ENCODE results near the gene IGSF8. TPM values are rescaled to one million over a fixed set of nuclear protein-coding genes. Genes with fewer than 3 reads are reported as not detected.

Gene IGSF8
- total RNA-seq, 1 experiment from 2014 or later, result 101 TPM

DNA sequence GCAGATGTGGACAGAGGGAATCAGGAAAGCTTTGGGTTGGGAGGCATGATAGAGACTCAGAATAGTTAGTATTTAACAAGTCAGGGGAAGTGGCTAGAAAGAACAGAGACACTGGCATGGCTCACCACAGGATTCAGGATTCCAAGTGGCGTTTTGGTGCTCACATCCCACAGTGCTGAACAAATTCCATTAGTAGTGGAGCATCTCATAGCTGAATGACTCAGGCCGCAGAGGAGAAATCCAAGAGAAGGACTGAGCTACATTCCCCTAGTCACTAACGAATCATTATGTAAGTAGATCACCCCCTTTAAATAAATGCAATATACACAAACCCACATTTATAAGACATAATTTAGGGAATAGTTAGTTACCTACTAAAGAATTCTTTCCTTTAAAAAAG, 22.1 kb downstream of the IGSF8 start (continued):
- TF ChIP-seq, protein P1, sequence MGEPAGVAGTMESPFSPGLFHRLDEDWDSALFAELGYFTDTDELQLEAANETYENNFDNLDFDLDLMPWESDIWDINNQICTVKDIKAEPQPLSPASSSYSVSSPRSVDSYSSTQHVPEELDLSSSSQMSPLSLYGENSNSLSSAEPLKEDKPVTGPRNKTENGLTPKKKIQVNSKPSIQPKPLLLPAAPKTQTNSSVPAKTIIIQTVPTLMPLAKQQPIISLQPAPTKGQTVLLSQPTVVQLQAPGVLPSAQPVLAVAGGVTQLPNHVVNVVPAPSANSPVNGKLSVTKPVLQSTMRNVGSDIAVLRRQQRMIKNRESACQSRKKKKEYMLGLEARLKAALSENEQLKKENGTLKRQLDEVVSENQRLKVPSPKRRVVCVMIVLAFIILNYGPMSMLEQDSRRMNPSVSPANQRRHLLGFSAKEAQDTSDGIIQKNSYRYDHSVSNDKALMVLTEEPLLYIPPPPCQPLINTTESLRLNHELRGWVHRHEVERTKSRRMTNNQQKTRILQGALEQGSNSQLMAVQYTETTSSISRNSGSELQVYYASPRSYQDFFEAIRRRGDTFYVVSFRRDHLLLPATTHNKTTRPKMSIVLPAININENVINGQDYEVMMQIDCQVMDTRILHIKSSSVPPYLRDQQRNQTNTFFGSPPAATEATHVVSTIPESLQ (CRISPR knock-in tag; IDR thresholded peaks at IDR 0.05), result no peak
- no peak for TF ChIP-seq PRRX2 (CRISPR knock-in tag; IDR thresholded peaks at IDR 0.05)
- TF ChIP-seq, protein P2, sequence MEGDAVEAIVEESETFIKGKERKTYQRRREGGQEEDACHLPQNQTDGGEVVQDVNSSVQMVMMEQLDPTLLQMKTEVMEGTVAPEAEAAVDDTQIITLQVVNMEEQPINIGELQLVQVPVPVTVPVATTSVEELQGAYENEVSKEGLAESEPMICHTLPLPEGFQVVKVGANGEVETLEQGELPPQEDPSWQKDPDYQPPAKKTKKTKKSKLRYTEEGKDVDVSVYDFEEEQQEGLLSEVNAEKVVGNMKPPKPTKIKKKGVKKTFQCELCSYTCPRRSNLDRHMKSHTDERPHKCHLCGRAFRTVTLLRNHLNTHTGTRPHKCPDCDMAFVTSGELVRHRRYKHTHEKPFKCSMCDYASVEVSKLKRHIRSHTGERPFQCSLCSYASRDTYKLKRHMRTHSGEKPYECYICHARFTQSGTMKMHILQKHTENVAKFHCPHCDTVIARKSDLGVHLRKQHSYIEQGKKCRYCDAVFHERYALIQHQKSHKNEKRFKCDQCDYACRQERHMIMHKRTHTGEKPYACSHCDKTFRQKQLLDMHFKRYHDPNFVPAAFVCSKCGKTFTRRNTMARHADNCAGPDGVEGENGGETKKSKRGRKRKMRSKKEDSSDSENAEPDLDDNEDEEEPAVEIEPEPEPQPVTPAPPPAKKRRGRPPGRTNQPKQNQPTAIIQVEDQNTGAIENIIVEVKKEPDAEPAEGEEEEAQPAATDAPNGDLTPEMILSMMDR (IDR thresholded peaks at IDR 0.05), result no peak
- no peak for TF ChIP-seq ZBTB21 (CRISPR knock-in tag; IDR thresholded peaks at IDR 0.05; ENCODE audit: borderline replicate concordance)
- TF ChIP-seq, protein P3, sequence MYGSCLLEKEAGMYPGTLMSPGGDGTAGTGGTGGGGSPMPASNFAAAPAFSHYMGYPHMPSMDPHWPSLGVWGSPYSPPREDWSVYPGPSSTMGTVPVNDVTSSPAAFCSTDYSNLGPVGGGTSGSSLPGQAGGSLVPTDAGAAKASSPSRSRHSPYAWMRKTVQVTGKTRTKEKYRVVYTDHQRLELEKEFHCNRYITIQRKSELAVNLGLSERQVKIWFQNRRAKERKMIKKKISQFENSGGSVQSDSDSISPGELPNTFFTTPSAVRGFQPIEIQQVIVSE (CRISPR knock-in tag; IDR thresholded peaks at IDR 0.05; ENCODE audit: borderline replicate concordance), result no peak
- no peak for TF ChIP-seq ZNF219 (CRISPR knock-in tag; IDR thresholded peaks at IDR 0.05; ENCODE audit: borderline replicate concordance)
- no peak for TF ChIP-seq SP1 (CRISPR knock-in tag; conservative IDR thresholded peaks at IDR 0.05)
- TF ChIP-seq ZNF263 (CRISPR knock-in tag; IDR thresholded peaks at IDR 0.05; ENCODE audit: low read depth), result no peak

DNA sequence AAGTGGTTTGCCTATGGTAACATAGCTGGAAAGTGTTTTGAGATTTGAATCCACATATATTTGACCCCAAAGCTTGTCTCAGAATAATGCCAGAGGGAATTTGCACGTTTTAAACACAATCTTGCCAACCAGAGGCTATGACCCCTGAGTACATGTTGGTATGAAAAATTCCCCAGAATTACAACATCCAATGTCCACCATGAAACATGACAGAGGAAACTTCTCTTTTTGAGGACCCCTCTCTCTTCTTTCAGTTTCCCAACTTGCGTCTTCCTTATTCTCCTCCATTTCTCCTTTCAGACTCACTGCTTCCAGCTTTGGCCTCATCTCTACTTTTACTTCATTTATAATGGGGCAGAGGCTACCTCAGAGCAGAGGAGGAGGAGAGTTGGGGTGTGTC, 22.6 kb downstream of the IGSF8 start:
- no peaks in the 10 kb centered on the region for H3K36me3 Mint-ChIP-seq
- H3K9me3 Mint-ChIP-seq, result no peaks in the 10 kb centered on the region
- TF ChIP-seq ETV6 (CRISPR knock-in tag; IDR thresholded peaks at IDR 0.05) (no peak), ZNF232 (CRISPR knock-in tag; IDR thresholded peaks at IDR 0.05) (no peak), NR1H2 (CRISPR knock-in tag; IDR thresholded peaks at IDR 0.05) (no peak), FOXK1 (CRISPR knock-in tag; IDR thresholded peaks at IDR 0.05) (no peak), NFE2L1 (CRISPR knock-in tag; IDR thresholded peaks at IDR 0.05) (no peak), JUN (CRISPR knock-in tag; IDR thresholded peaks at IDR 0.05) (no peak), ZNF263 (CRISPR knock-in tag; IDR thresholded peaks at IDR 0.05; ENCODE audit: low read depth) (no peak), PRRX2 (CRISPR knock-in tag; IDR thresholded peaks at IDR 0.05) (no peak), GABPB1 (CRISPR knock-in tag; IDR thresholded peaks at IDR 0.05) (no peak)
- TF ChIP-seq, protein P4, sequence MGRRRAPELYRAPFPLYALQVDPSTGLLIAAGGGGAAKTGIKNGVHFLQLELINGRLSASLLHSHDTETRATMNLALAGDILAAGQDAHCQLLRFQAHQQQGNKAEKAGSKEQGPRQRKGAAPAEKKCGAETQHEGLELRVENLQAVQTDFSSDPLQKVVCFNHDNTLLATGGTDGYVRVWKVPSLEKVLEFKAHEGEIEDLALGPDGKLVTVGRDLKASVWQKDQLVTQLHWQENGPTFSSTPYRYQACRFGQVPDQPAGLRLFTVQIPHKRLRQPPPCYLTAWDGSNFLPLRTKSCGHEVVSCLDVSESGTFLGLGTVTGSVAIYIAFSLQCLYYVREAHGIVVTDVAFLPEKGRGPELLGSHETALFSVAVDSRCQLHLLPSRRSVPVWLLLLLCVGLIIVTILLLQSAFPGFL (CRISPR knock-in tag; IDR thresholded peaks at IDR 0.05; ENCODE audit: borderline replicate concordance), result no peak
- TF ChIP-seq, protein P5, sequence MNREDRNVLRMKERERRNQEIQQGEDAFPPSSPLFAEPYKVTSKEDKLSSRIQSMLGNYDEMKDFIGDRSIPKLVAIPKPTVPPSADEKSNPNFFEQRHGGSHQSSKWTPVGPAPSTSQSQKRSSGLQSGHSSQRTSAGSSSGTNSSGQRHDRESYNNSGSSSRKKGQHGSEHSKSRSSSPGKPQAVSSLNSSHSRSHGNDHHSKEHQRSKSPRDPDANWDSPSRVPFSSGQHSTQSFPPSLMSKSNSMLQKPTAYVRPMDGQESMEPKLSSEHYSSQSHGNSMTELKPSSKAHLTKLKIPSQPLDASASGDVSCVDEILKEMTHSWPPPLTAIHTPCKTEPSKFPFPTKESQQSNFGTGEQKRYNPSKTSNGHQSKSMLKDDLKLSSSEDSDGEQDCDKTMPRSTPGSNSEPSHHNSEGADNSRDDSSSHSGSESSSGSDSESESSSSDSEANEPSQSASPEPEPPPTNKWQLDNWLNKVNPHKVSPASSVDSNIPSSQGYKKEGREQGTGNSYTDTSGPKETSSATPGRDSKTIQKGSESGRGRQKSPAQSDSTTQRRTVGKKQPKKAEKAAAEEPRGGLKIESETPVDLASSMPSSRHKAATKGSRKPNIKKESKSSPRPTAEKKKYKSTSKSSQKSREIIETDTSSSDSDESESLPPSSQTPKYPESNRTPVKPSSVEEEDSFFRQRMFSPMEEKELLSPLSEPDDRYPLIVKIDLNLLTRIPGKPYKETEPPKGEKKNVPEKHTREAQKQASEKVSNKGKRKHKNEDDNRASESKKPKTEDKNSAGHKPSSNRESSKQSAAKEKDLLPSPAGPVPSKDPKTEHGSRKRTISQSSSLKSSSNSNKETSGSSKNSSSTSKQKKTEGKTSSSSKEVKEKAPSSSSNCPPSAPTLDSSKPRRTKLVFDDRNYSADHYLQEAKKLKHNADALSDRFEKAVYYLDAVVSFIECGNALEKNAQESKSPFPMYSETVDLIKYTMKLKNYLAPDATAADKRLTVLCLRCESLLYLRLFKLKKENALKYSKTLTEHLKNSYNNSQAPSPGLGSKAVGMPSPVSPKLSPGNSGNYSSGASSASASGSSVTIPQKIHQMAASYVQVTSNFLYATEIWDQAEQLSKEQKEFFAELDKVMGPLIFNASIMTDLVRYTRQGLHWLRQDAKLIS (CRISPR knock-in tag; IDR thresholded peaks at IDR 0.05; ENCODE audit: borderline replicate concordance), result no peak
- TF ChIP-seq, protein P2 (IDR thresholded peaks at IDR 0.05), result no peak
- TF ChIP-seq, protein P6, sequence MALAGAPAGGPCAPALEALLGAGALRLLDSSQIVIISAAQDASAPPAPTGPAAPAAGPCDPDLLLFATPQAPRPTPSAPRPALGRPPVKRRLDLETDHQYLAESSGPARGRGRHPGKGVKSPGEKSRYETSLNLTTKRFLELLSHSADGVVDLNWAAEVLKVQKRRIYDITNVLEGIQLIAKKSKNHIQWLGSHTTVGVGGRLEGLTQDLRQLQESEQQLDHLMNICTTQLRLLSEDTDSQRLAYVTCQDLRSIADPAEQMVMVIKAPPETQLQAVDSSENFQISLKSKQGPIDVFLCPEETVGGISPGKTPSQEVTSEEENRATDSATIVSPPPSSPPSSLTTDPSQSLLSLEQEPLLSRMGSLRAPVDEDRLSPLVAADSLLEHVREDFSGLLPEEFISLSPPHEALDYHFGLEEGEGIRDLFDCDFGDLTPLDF (CRISPR knock-in tag; IDR thresholded peaks at IDR 0.05), result no peak
- TF ChIP-seq, protein P7, sequence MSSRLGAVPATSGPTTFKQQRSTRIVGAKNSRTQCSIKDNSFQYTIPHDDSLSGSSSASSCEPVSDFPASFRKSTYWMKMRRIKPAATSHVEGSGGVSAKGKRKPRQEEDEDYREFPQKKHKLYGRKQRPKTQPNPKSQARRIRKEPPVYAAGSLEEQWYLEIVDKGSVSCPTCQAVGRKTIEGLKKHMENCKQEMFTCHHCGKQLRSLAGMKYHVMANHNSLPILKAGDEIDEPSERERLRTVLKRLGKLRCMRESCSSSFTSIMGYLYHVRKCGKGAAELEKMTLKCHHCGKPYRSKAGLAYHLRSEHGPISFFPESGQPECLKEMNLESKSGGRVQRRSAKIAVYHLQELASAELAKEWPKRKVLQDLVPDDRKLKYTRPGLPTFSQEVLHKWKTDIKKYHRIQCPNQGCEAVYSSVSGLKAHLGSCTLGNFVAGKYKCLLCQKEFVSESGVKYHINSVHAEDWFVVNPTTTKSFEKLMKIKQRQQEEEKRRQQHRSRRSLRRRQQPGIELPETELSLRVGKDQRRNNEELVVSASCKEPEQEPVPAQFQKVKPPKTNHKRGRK (CRISPR knock-in tag; IDR thresholded peaks at IDR 0.05; ENCODE audit: borderline replicate concordance), result no peak
- no peak overlapping the region for H3K4me3 Mint-ChIP-seq
- H3K4me1 Mint-ChIP-seq, result peaks cover 5% of the 10 kb centered on the region
- POLR2A ChIA-PET, result no interaction called here
- ATAC-seq (no peak), DNase-seq (ENCODE audit: low spot score) (no peak)
- no peak overlapping the region for H3K27ac Mint-ChIP-seq
- peaks cover 80% of the 10 kb centered on the region for H3K27me3 Mint-ChIP-seq (ENCODE audit: low read depth)
- CTCF ChIA-PET, result interaction anchor here (0.9 to 29.5 kb wide), 3 partner anchors 11 to 176 kb away, joined by 3 to 978 read pairs (median 32); no protein-coding TSS in a partner anchor

Data from WTC11 (cell line).